ENCODE data around the gene DCLK2. TPM values are rescaled to one million over a fixed set of nuclear protein-coding genes. Genes with fewer than 3 reads are reported as not detected.
A peak's percentile ranks its signal among the peaks of the same experiment; 100 is the strongest.

The DCLK2 gene
- total and polyA plus RNA-seq, 2 of the 13 experiments (the other 11 are each of a cell fraction or from before 2014, with no cell fraction given) = not detected

GRCh38 chr4:150256841-150257730 lies 178.8 kb downstream of the DCLK2 start (continued):
- TF ChIP-seq ZBTB39 (CRISPR knock-in tag; IDR thresholded peaks at IDR 0.05) = no peak
- no peak for TF ChIP-seq CEBPG (CRISPR knock-in tag; IDR thresholded peaks at IDR 0.05)
- TF ChIP-seq HDAC1 (CRISPR knock-in tag; IDR thresholded peaks at IDR 0.05) = no peak
- TF ChIP-seq ZNF510 (CRISPR knock-in tag; IDR thresholded peaks at IDR 0.05; ENCODE audit: low read depth) = no peak
- TF ChIP-seq CTCF (CRISPR knock-in tag; IDR thresholded peaks at IDR 0.05) = peak; percentile 66

GRCh38 chr4:150258569-150258968 lies 180.3 kb downstream of the DCLK2 start:
- Histone ChIP-seq H3K36me3 (replicated peaks in 1 of 2; ENCODE audit: control insufficient read depth in 1 of 2, insufficient read depth in 2 of 2, low read length in 2 of 2) (peaks cover 0 to 2% of the 10 kb centered on the region in 2 experiments; a peak in 1 of 5 replicates), H3K4me3 (replicated peaks in 1 of 3; ENCODE audit: insufficient read depth in 1 of 3, low read depth in 2 of 3, low read length in 3 of 3) (no peak overlapping the region), H3K27me3 (ENCODE audit: control insufficient read depth in 1 of 2, insufficient read depth in 2 of 2, low read length in 2 of 2) (no peaks in the 10 kb centered on the region), H3K4me2 (ENCODE audit: low read depth, low read length) (no peak overlapping the region), H4K20me1 (ENCODE audit: insufficient read depth, low read length) (no peaks in the 10 kb centered on the region), H3K9me3 (ENCODE audit: low read length) (no peaks in the 10 kb centered on the region), H3K27ac (ENCODE audit: extremely low read length, insufficient read depth, low read length) (no peak overlapping the region), H2AFZ (ENCODE audit: low read length) (no peak overlapping the region), H3K79me2 (ENCODE audit: insufficient read depth, low read length) (no peaks in the 10 kb centered on the region), H3K4me1 (ENCODE audit: insufficient read depth, low read length) (peaks cover 49% of the 10 kb centered on the region), H3K9ac (ENCODE audit: insufficient read depth, low read depth, low read length) (no peak overlapping the region)
- no peak for ATAC-seq
- POLR2A ChIA-PET = interaction anchor here (1.2 kb wide), 1 partner anchor 11 kb away, joined by 3 read pairs; no protein-coding TSS in a partner anchor
- BruUV-seq (replicated peaks) = no TSS peak
- in situ Hi-C loops (cut with HindIII; ENCODE audit: extremely low pct_ligation_motif_present, low pct_unique_long_range_greater_than_20kb) = no loop called here
- CTCF ChIA-PET (ENCODE audit: low intra/inter-chr PET ratio, low total read pairs) = no interaction called here
- 82% methylated on average over 6 of the region's 6 CpGs for WGBS (ENCODE audit: low lambda C conversion rate)
- intact Hi-C loops (cut with micrococcal nuclease; ENCODE audit: unreplicated experiment) = no loop called here
- DNase-seq (ENCODE audit: low spot score) = no peak
- FAIRE-seq = no peak
- no peak for TF ChIP-seq ZGPAT (CRISPR knock-in tag; IDR thresholded peaks at IDR 0.05)
- TF ChIP-seq ZBTB42 (CRISPR knock-in tag; IDR thresholded peaks at IDR 0.05) = no peak
- TF ChIP-seq NR2F6 (IDR thresholded peaks at IDR 0.05) = no peak
- TF ChIP-seq NR2F6 (CRISPR knock-in tag; IDR thresholded peaks at IDR 0.05) = no peak
- TF ChIP-seq TCF7L2 (IDR thresholded peaks at IDR 0.05; ENCODE audit: low read depth, low read length) = no peak
- TF ChIP-seq CC2D1A (CRISPR knock-in tag; IDR thresholded peaks at IDR 0.05) = no peak
- TF ChIP-seq ZNF253 (CRISPR knock-in tag; IDR thresholded peaks at IDR 0.05; ENCODE audit: borderline replicate concordance) = no peak
- no peak for TF ChIP-seq ZBTB10 (CRISPR knock-in tag; IDR thresholded peaks at IDR 0.05; ENCODE audit: borderline replicate concordance)
- TF ChIP-seq DMAP1 (CRISPR knock-in tag; IDR thresholded peaks at IDR 0.05) = no peak
- no peak for TF ChIP-seq NFIC (IDR thresholded peaks at IDR 0.05; ENCODE audit: low read length)
- no peak for TF ChIP-seq ZNF451 (CRISPR knock-in tag; IDR thresholded peaks at IDR 0.05)
